Prostate gland (tissue), 2 donors: Measurements from ENCODE around the gene TJP3. TPM values are rescaled to one million over a fixed set of nuclear protein-coding genes. Genes with fewer than 3 reads are reported as not detected.
A peak's percentile ranks its signal among the peaks of the same experiment; 100 is the strongest.
"Not testable (repeated sequence)": the region's sequence is repeated elsewhere in the genome, so short reads cannot be mapped to it uniquely, and the experiment has no call there.

Experiments used
- DNase-seq: peaks from one replicate; pipeline ENCODE4 v3.0.0-alpha.2; 2019; ENCODE audit warnings: low spot score
- H3K27ac ChIP-seq, 2 donors: fragments of 200-600 bp; sonication (generic); 2 replicates each; pipeline ENCODE4 v1.5.1; 2017 to 2019
- H3K27me3 ChIP-seq: fragments of 200-600 bp; sonication (generic); replicated peaks from 2 replicates; pipeline ENCODE4 v1.5.1; 2019; ENCODE audit not compliant: insufficient read depth
- H3K36me3 ChIP-seq, 2 donors: fragments of 200-600 bp; sonication (generic); 1 replicate in 1 of 2; 2 replicates in 1 of 2; pipeline versions ENCODE4 v1.5.1 to v1.8.1; 2017 to 2019
- H3K4me1 ChIP-seq: fragments of 200-600 bp; sonication (generic); replicated peaks from 2 replicates; pipeline ENCODE4 v1.5.1; 2019
- H3K4me3 ChIP-seq, 2 donors: fragments of 200-600 bp; sonication (generic); 2 replicates each; pipeline ENCODE4 v1.5.1; 2017 to 2019
- H3K9me3 ChIP-seq: fragments of 200-600 bp; sonication (generic); 2 replicates; pipeline ENCODE4 v1.5.1; 2017
- POLR2A ChIP-seq: fragments of 450-650 bp; IDR thresholded peaks from one replicate; pipeline ENCODE4 v1.6.1; 2016; ENCODE audit warnings: antibody characterized with exemption, mild to moderate bottlenecking
- POLR2AphosphoS5 ChIP-seq: sonication (generic); formaldehyde crosslinking; IDR thresholded peaks from one replicate; pipeline ENCODE4 v1.6.1; 2017; ENCODE audit warnings: antibody characterized with exemption
- WGBS: methylation state at CpG from one replicate; pipeline ENCODE4 v1.1.5; 2018; 5-methylcytosine and 5-hydroxymethylcytosine counted together
- intact Hi-C: fragments of 100-400 bp; cut with DNase I; formaldehyde crosslinking; loops from one replicate; pipeline ENCODE4 v1.14.2; 2022
- total RNA-seq, 2 donors: library from RNA; depleted of rRNA; stranded (reverse); fragments of >200 nt; gene quantifications; one replicate each; pipeline ENCODE4 v1.1.0, GENCODE V29; 2016
- TF ChIP-seq, protein P1 (sequence below), 4 experiments: fragments of 200-600 bp in 2 of 4; fragments of 450-650 bp in 2 of 4; sonication (generic) in 2 of 4; IDR thresholded peaks; 1 replicate in 3 of 4; 2 replicates in 1 of 4; pipeline ENCODE4 v1.5.1; 2016 to 2019; ENCODE audit warnings: antibody characterized with exemption in 4 of 4, mild to moderate bottlenecking in 2 of 4, moderate library complexity in 2 of 4

Gene TJP3
- total RNA-seq, 2 donors from 2014 or later, result 14.6 to 17.8 TPM

DNA sequence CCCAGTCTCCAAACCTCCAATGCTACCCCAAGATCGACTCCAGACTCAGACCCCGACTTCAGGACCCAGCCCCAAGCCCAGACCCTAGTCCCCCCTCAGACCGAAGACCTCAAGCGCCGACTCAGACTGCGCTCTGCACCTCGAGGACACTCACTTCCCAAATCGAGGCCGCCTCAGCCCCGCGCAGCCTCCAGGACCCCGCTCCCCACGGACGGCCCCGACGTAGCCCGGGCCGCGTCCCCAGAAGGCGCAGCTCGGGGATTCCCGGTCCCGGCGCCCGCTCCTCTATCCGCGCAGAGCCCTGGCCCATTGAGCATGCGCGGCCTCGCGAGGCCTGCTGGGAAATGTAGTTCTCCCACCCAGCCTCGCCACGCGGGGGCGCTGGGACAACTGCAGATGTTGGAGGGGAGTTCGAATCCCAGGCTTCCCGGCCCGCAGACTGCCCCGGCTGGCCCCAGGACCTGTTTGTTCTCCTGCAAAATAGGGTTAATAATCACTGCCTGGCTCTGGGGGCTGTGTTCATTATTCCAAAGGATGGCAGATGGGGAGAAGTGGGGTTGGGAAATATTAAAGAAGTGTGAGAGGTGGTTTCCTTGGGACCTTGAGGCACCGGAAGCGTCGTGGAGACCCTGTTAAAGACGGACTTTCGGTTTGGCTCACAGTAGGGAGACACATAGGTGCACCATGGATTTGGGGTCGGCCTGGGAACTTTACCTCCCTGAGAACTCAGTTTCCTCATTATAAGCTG is 53.4 kb downstream of the TJP3 start, which contains the start of gene APBA3:
APBA3 (minus strand) TSS at position 311 of the 748 bp plus-strand sequence. CDS start 1,428 bp downstream, outside the sequence.
- no peaks in the 10 kb centered on the region for H3K9me3 ChIP-seq
- intact Hi-C loops, result loop anchor here (5.0 kb wide), 1 partner anchor 226 kb away; the partner anchor contains the start of gene EEF2
- TF ChIP-seq POLR2AphosphoS5 (peak; percentile 96), POLR2A (peak; percentile 88)
- TF ChIP-seq, protein P1, sequence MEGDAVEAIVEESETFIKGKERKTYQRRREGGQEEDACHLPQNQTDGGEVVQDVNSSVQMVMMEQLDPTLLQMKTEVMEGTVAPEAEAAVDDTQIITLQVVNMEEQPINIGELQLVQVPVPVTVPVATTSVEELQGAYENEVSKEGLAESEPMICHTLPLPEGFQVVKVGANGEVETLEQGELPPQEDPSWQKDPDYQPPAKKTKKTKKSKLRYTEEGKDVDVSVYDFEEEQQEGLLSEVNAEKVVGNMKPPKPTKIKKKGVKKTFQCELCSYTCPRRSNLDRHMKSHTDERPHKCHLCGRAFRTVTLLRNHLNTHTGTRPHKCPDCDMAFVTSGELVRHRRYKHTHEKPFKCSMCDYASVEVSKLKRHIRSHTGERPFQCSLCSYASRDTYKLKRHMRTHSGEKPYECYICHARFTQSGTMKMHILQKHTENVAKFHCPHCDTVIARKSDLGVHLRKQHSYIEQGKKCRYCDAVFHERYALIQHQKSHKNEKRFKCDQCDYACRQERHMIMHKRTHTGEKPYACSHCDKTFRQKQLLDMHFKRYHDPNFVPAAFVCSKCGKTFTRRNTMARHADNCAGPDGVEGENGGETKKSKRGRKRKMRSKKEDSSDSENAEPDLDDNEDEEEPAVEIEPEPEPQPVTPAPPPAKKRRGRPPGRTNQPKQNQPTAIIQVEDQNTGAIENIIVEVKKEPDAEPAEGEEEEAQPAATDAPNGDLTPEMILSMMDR (IDR thresholded peaks at IDR 0.05), result peak; percentile 73 to 94 (median 84)
- DNase-seq, result peak; percentile 80
- WGBS, result 3% methylated on average over 45 of the region's 45 CpGs
- peak within 1 kb of the TSS; percentile 66 to 78 for H3K4me3 ChIP-seq
- H3K36me3 ChIP-seq, result peaks cover 0 to 4% of the 10 kb centered on the region in 2 donors
- peak within 1 kb of the TSS; percentile 96 to 99 for H3K27ac ChIP-seq
- no peaks in the 10 kb centered on the region for H3K27me3 ChIP-seq
- H3K4me1 ChIP-seq, result peaks cover 3% of the 10 kb centered on the region

DNA sequence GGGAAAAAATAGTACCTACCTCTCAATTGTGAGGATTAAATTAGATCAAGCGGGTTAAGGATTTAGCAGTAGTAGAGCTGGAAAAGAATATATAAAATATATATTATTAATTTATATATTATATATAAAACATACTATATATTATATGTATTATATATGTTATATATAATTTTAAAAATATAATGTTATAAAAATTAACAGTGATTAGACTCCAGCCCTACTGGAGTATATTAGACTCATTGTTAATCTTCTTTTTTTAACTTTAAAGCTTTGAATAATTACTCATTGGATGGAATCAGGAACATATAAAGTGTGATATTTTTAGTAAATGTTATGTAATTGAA is 53.9 kb downstream of the TJP3 start:
- Histone ChIP-seq H3K4me3 (no peak overlapping the region), H3K27ac (peak overlapping the region; percentile 96 to 99), H3K27me3 (no peaks in the 10 kb centered on the region), H3K9me3 (no peaks in the 10 kb centered on the region), H3K36me3 (peaks cover 0 to 4% of the 10 kb centered on the region in 2 donors), H3K4me1 (peaks cover 3% of the 10 kb centered on the region)
- 52% methylated on average over 1 of the region's 1 CpG for WGBS
- intact Hi-C loops, result loop anchor here (5.0 kb wide), 1 partner anchor 225 kb away; the partner anchor contains the start of gene EEF2
- DNase-seq, result no peak
- TF ChIP-seq, protein P1 (IDR thresholded peaks at IDR 0.05), result no peak
- no peak for TF ChIP-seq POLR2AphosphoS5
- no peak for TF ChIP-seq POLR2A

DNA sequence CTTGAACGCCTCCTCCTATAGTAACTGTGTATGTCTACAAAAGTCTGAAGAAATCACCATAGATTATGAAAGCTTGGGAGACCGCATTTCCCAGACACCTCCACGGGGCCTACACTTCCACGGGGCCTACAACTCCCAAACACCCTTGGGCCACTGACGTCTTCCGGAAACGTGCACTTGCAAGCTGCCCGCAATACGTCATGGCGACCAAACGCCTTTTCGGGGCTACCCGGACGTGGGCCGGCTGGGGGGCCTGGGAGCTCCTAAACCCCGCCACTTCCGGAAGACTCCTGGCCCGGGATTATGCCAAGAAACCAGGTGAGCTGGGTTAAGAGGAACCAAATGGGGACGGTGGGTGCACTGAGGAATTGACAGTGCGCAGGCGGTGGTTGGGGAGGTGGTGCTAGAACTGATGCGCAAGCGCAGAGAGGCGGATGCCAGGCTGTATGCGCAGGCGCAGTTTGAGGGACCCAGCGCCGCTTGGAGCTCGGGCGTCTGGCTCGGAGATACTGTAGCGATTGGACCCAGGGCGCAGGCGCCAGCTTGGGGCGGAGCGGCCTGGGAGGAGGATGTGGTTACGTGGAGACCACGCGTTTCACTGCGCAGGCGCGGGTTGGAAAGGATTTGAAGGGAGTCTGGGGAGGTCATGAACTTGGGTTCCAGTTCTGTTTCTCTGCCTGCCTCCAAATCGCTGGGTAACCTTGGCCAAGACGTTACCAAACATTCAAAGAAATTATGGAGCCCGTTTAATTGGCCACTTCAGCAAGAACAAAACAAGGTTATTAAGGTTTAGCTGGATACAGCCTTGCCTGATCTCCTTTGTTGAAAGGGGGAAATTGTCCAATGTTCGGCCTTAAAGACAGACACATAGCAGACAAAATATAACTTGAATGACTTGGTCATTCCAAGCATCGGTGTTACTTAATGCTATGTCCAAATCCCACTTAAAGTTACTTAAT is 54.6 kb downstream of the TJP3 start, which contains the start of gene MRPL54:
MRPL54 (plus strand) TSS at position 182 of the 959 bp plus-strand sequence; CDS start at position 201, 19 bp downstream.
- intact Hi-C loops, result loop anchor here (5.0 kb wide), 1 partner anchor 225 kb away; the partner anchor contains the start of gene EEF2
- DNase-seq, result peak; percentile 99
- no peaks in the 10 kb centered on the region for H3K9me3 ChIP-seq
- H3K4me3 ChIP-seq, result peak within 1 kb of the TSS; percentile 66 to 78
- H3K27ac ChIP-seq, result peak within 1 kb of the TSS; percentile 96 to 99
- 4% methylated on average over 47 of the region's 47 CpGs for WGBS
- H3K27me3 ChIP-seq, result no peaks in the 10 kb centered on the region
- H3K36me3 ChIP-seq, result peaks cover 0 to 5% of the 10 kb centered on the region in 2 donors
- peaks cover 3% of the 10 kb centered on the region for H3K4me1 ChIP-seq
- TF ChIP-seq POLR2AphosphoS5 (peak; percentile 96), POLR2A (peak; percentile 51)
- TF ChIP-seq, protein P1 (IDR thresholded peaks at IDR 0.05), result peak in 2 of 4 experiments; percentile 27 to 28

DNA sequence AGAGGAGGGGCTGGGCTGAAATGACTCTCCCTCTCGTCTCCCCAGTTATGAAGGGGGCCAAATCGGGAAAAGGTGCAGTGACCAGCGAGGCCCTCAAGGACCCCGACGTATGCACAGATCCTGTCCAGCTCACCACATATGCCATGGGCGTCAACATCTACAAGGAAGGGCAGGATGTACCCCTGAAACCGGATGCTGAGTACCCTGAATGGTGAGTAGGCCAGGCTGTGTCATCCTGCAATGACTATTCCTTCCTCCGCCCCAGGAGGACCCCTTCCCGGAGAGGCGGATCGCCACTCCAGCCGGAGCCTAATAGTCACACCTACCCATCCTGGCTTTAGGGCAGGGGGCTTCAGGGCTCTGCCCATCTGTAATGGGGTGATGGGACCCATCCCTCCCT is 56.9 kb downstream of the TJP3 start:
- Histone ChIP-seq H3K36me3 (peaks cover 0 to 7% of the 10 kb centered on the region in 2 donors), H3K4me3 (no peak overlapping the region), H3K27me3 (no peaks in the 10 kb centered on the region), H3K27ac (no peak overlapping the region), H3K9me3 (no peaks in the 10 kb centered on the region), H3K4me1 (no peaks in the 10 kb centered on the region)
- no peak for DNase-seq
- TF ChIP-seq, protein P1 (IDR thresholded peaks at IDR 0.05), result no peak
- TF ChIP-seq POLR2AphosphoS5, result no peak
- TF ChIP-seq POLR2A, result no peak
- 92% methylated on average over 12 of the region's 12 CpGs for WGBS
- intact Hi-C loops, result no loop called here

DNA sequence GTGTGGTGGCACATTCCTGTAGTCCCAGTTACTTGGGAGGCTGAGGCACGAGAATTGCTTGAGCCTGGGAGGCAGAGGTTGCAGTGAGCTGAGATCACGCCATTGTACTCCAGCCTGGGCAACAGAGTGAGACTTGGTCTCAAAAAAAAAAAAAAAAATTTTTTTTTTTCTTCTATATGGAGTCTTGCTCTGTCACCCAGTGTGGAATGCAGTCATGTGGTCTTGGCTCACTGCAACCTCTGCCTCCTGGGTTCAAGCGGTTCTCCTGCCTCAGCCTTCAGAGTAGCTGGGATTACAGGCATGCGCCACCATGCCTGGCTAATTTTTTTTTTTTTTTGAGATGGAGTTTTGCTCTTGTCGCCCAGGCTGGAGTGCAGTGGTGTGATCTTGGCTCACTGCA is 57.6 kb downstream of the TJP3 start:
- H3K27me3 ChIP-seq, H3K4me1 ChIP-seq, H3K27ac ChIP-seq, H3K4me3 ChIP-seq, H3K9me3 ChIP-seq, DNase-seq, H3K36me3 ChIP-seq, intact Hi-C loops: not testable (repeated sequence)
- WGBS, result 92% methylated on average over 5 of the region's 5 CpGs
